Fibroblast of peridontal ligament (primary cell): ENCODE results near the gene APP.
"Not testable (repeated sequence)": the region's sequence is repeated elsewhere in the genome, so short reads cannot be mapped to it uniquely, and the experiment has no call there.

Experiments used
- DNase-seq: peaks from one replicate; pipeline ENCODE4 v3.0.0-alpha.2; 2010; ENCODE audit errors: extremely low read depth

The APP gene

GRCh38 chr21:26164311-26164710 lies 6.3 kb downstream of the APP start:
- DNase-seq = no peak

DNA sequence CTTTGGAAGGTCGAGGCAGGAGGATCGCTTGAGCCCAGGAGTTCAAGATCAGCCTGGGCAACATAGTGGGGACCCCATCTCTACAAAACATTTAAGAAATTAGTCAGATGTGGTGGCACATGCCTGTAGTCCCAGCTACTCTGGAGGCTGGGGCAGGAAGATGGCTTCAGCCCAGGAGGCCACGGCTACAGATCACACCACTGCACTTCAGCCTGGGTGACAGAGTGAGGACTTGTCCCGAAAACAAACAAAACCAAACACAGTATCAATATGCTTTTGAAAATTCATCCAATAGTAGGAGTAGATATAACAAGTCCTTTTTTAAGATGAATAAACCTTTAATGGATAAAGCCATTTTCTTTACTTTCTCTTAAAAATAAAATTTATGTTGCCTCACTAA lies 8.5 kb downstream of the APP start:
- DNase-seq = no peak

- no peak for DNase-seq
Observed at GRCh38 chr21:26159869-26160268, 10.7 kb downstream of the APP start.

DNA sequence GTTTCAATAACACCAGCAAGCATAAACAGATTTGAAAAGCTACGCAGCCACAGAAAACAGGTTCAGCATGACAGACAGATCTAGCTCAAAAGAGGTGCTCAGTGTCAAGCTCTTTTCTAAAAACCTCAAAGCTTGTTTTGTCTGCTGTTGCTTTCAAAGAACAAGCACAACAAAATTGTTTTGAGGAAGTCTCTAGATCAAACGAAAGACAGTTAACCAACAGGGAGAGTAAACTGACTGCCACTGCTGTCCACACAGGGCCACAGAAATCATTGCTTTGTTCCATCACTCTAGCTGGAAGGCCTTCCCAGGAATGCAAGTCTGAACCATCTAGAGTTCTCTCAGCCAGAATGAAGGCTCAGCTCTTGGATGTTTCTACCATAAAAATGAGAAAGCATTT lies 12.8 kb downstream of the APP start:
- no peak for DNase-seq

DNA sequence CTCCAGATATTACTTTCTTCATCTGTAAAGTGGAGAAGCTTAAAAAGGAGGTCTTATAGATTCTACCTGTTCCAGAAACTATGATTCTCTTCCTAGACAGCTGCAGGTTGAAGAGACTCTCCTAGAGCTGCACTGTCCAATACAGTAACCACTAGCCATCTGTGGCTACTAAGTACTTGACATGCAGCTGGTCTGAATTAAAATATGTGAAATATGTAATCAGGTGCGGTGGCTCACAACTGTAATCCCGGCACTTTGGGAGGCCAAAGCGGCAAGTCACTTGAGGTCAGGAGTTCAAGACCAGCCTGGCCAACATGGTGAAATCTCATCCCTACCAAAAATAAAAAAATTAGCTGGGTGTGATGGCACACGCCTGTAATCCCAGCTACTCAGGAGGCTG lies 15.8 kb downstream of the APP start:
- DNase-seq = no peak

DNA sequence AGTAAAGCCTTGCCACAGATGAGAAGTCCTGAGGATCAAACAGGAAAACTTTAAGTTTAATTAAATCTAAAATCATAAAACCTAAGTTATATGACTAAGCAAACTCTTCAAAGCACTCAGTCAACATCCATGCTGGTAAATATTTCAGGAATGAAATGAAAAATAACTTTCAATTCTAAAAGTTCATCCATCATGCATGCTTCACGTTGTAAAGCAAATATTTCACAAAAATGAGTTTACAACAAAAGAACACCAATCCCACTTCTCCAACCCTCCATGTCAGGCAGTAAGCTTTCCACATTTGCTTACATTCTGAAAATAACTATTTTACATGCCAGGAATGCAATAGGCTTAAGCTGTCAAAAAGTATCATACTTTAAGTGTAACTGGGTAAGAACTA lies 16.8 kb downstream of the APP start:
- peak; percentile 72 for DNase-seq

DNA sequence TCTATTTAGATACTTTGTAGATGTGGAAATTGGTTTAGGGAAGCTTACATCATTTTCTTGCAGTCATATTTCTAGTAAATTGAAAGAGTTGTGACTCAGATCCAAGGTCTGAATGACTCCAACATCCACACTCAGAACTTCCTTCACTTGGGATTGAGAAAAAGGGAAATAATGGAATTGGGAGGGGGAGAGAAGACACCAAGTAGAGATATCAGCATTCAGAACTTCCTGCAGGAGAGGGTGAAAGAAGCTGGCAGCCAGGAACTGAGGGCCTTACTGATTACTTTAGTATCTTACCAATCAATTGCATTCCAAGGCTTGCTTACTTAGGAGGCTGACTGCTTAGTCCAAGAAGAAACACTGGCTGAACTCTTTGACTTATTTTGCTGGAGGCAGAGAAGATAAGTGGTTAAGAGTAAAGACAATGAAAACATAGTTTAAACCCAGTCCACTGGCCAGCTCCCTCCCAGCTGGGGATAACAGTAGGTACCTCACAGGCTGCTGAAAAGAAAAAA lies 21.7 kb downstream of the APP start:
- DNase-seq = peak; percentile 85

GRCh38 chr21:26148071-26148839 lies 22.3 kb downstream of the APP start:
- no peak for DNase-seq

DNA sequence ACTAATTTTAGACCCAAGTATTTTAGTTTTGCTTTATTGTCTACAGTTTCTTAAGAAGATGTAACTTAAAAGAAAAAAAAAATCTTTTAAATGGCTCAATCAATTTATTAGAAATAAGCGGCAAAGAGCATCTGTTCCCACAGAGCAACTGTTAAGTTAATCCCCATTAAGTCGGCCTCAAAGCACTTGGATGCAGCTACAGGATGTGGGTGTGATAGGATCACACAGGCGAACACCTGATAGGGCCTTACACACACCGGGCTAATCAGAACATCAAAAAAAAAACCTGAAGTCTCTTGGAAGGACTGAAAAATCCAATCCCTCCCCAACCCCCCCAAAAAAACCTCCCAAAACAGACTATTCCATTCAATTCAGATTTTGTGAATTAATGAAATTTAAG lies 23.0 kb downstream of the APP start:
- DNase-seq = no peak

- DNase-seq = no peak
Observed at GRCh38 chr21:26146681-26147080, 23.9 kb downstream of the APP start.

DNA sequence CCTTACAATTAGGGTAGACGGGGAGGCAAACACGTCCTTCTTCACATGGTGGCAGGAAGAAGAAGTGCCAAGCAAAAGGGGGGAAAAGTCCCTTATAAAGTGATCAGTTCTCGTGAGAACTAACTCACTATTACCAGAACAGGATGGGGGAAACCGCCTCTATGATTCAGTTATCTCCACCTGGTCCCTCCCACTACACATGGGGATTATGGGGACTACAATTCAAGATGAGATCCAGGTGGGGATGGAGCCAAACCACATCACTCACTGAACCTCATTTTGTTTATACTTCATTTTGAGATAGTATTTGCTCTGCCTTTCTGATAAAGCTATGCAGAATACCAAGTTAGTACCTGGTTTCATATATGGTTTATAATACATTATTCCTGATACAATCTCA lies 26.5 kb downstream of the APP start:
- DNase-seq = no peak

DNA sequence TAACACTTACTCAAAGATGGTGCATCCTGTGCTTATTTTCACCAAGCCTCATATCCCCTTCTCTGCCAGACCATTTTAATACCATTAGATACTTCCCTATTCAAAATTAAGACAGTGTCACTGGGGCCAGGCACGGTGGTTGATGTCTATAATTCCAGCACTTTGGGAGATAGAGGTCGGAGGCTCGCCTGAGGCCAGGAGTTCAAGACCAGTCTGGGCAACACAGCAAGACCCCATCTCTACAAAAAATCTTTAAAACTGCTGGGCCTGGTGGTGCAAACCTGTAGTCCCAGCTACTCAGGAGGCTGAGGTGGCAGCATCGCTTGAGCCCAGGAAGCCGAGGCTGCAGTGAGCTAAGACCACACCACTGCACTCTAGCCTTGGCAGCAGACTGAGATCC lies 28.2 kb downstream of the APP start:
- DNase-seq = no peak

- DNase-seq = no peak
Observed at GRCh38 chr21:26140926-26141325, 29.6 kb downstream of the APP start.

DNA sequence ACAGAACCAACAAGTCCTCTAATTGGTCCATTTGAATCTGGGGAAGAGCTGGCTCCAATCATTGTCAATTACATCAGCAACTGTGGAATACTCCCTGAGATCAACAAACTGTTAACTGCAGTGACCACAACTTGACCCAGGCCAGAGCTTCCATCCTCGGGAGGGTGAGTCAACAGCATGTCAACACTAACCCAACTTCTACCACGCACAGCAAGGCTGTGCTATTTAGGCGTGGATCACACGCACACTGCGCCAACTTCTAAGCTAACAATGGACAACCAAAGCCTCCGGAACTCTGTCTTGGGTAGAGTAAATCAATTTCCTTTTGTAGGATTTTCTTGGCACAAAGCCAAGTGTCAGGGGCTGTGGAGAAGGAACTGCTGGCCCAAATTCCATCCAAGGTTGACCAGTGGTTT lies 30.4 kb downstream of the APP start:
- peak; percentile 98 for DNase-seq

GRCh38 chr21:26138615-26139257 lies 31.8 kb downstream of the APP start:
- DNase-seq = no peak

- no peak for DNase-seq
Observed at GRCh38 chr21:26137379-26138060, 33.0 kb downstream of the APP start.

GRCh38 chr21:26136671-26137070 lies 33.9 kb downstream of the APP start:
- no peak for DNase-seq

DNA sequence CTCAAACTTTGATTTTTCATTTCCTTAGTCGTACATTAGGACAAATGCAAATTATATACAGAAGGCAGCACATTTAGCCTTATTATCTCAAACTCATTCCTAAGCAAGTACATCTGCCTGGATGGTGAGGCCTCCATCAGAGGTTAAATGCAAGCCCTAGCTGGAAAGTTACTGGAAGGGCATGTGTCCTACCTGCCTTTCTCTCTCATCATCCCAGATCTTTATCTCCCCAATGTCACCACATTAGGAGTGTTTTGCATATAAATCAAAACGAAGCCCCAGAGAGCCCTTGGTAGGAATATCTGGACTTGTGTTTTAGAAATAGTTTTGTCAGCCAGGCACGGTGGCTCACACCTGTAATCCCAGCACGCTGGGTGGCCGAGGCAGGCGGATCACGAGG lies 35.0 kb downstream of the APP start:
- no peak for DNase-seq

DNA sequence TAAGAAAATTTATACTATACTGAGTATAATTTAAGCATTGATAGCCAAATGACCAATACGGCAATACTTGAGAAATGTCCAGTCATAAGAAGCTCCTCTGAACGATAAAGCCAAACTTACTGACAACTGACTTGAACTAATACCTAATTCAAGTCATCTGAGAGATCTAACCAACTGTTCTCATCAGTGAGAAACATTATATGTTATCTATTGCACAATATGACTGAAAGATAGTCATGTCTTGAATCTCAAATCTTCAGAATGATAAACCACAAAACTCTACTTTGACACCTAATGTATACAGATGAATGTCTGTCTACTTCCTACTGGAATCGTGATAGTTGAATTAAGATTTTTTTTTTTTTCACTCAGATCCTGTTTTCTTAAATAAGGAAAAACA lies 39.0 kb downstream of the APP start:
- DNase-seq = no peak

DNA sequence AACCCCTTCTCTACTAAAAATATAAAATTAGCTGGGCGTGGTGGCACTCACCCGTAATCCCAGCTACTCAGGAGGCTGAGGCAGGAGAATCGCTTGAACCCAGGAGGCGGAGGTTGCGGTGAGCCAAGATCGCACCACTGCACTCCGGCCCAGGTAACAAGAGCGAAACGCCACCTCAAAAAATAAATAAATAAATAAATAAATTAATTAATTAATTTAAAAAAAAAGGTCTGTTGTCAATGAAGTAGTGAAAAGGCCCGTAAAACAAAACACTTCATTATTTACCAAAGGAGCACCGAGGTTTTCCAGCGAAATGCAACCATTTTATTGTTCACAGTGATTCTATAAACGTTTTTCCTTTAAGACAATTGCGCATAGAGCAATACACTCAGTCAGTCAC lies 39.5 kb downstream of the APP start:
- not testable (repeated sequence) for DNase-seq

GRCh38 chr21:26130249-26130881 lies 40.2 kb downstream of the APP start:
- peak; percentile 38 for DNase-seq

- peak; percentile 52 for DNase-seq
Observed at GRCh38 chr21:26127918-26128317, 42.7 kb downstream of the APP start.
